ENCODE results near the gene EXOSC5. TPM values are rescaled to one million over a fixed set of nuclear protein-coding genes. Genes with fewer than 3 reads are reported as not detected.

Gene EXOSC5
- total and polyA plus RNA-seq, 9 of the 15 experiments (the other 6 are each of a cell fraction or from before 2014, with no cell fraction given), result 10.9 to 75.5 (median 37.8) TPM

GRCh38 chr19:41427647-41428480 lies 30.7 kb upstream of the EXOSC5 start (continued):
- peak; percentile 72 for TF ChIP-seq SMARCA4 (IDR thresholded peaks at IDR 0.05)
- no peak for TF ChIP-seq MITF (IDR thresholded peaks at IDR 0.05)
- no peak for TF ChIP-seq BRF1 (IDR thresholded peaks at IDR 0.05; ENCODE audit: borderline replicate concordance, extremely low read depth, insufficient read length)
- no peak for TF ChIP-seq EZH2 (IDR thresholded peaks at IDR 0.05; ENCODE audit: borderline replicate concordance, low read depth, low read length)
- no peak for TF ChIP-seq MXI1 (IDR thresholded peaks at IDR 0.05; ENCODE audit: low read depth, low read length)
- TF ChIP-seq RNF2 (IDR thresholded peaks at IDR 0.05), result peak; percentile 47; the same call in 1 of the 2 replicates
- TF ChIP-seq MBD2 (IDR thresholded peaks at IDR 0.05; ENCODE audit: borderline replicate concordance, low read depth), result no peak
- TF ChIP-seq PATZ1 (CRISPR knock-in tag; IDR thresholded peaks at IDR 0.05; ENCODE audit: borderline replicate concordance), result no peak
- TF ChIP-seq HMGXB4 (CRISPR knock-in tag; IDR thresholded peaks at IDR 0.05), result no peak
- peak; percentile 50 for TF ChIP-seq VEZF1 (CRISPR knock-in tag; IDR thresholded peaks at IDR 0.05)
- no peak for TF ChIP-seq RNF219 (CRISPR knock-in tag; IDR thresholded peaks at IDR 0.05)
- TF ChIP-seq HDAC3 (IDR thresholded peaks at IDR 0.05; ENCODE audit: borderline replicate concordance, partially characterized antibody), result no peak
- no peak for TF ChIP-seq ELK3 (CRISPR knock-in tag; IDR thresholded peaks at IDR 0.05)
- no peak for TF ChIP-seq ERF (CRISPR knock-in tag; IDR thresholded peaks at IDR 0.05)
- no peak for TF ChIP-seq ZFP1 (CRISPR knock-in tag; IDR thresholded peaks at IDR 0.05)
- no peak for TF ChIP-seq RUNX1 (IDR thresholded peaks at IDR 0.05; ENCODE audit: low read depth)
